CD14-positive monocyte (primary cell): ENCODE results near the gene DCLK3. TPM values are rescaled to one million over a fixed set of nuclear protein-coding genes. Genes with fewer than 3 reads are reported as not detected.

Experiments used
- DNase-seq, 3 donors: peaks; one replicate each; pipeline ENCODE4 v3.0.0-alpha.2; 2011 to 2022
- H2AFZ ChIP-seq: 2 replicates; pipeline ENCODE4 v1.6.0; 2012; ENCODE audit warnings: mild to moderate bottlenecking, low read depth, low read length, inconsistent platforms; ENCODE audit not compliant: insufficient read depth, poor library complexity, severe bottlenecking
- H3K27ac ChIP-seq, 2 donors: 1 replicate in 1 of 2; 2 replicates in 1 of 2; pipeline ENCODE4 v1.5.1; 2012 to 2013; ENCODE audit warnings: low read length in 2 of 2, control low read depth in 1 of 2, inconsistent platforms in 1 of 2, low read depth in 1 of 2, mild to moderate bottlenecking in 1 of 2
- H3K27me3 ChIP-seq, 2 donors: one replicate each; pipeline versions ENCODE4 v1.6.0 to v1.6.1; 2011 to 2013; ENCODE audit warnings: low read length in 2 of 2; ENCODE audit not compliant: control insufficient read depth in 2 of 2, insufficient read depth in 2 of 2
- H3K36me3 ChIP-seq, 2 donors: replicated peaks in 1 of 2; 1 replicate in 1 of 2; 2 replicates in 1 of 2; pipeline versions ENCODE4 v1.5.1 to v1.6.1; 2012 to 2013; ENCODE audit warnings: low read length in 2 of 2, control low read depth in 1 of 2, inconsistent platforms in 1 of 2, mild to moderate bottlenecking in 1 of 2; ENCODE audit not compliant: insufficient read depth in 2 of 2, control insufficient read depth in 1 of 2
- H3K4me1 ChIP-seq, 2 donors: 1 replicate in 1 of 2; 2 replicates in 1 of 2; pipeline versions ENCODE4 v1.5.1 to v1.6.1; 2012 to 2013; ENCODE audit warnings: low read length in 2 of 2, control low read depth in 1 of 2, inconsistent platforms in 1 of 2, mild to moderate bottlenecking in 1 of 2, moderate library complexity in 1 of 2; ENCODE audit not compliant: insufficient read depth in 2 of 2, control insufficient read depth in 1 of 2
- H3K4me2 ChIP-seq: replicated peaks from 2 replicates; pipeline ENCODE3; 2012; ENCODE audit warnings: low read length, moderate library complexity, mild to moderate bottlenecking; ENCODE audit not compliant: poor library complexity, severe bottlenecking; ENCODE audit errors: extremely low read depth
- H3K4me3 ChIP-seq, 3 experiments: fragments of 200-600 bp in 1 of 3; sonication (generic) in 1 of 3; replicated peaks in 1 of 3; 1 replicate in 2 of 3; 2 replicates in 1 of 3; pipeline ENCODE4 v1.5.1; 2011 to 2013; ENCODE audit warnings: low read length in 3 of 3, mild to moderate bottlenecking in 3 of 3, control low read depth in 2 of 3, low read depth in 2 of 3, inconsistent platforms in 1 of 3, moderate library complexity in 1 of 3
- H3K79me2 ChIP-seq: 2 replicates; pipeline ENCODE4 v1.6.0; 2012; ENCODE audit warnings: mild to moderate bottlenecking, control low read depth, inconsistent platforms, low read length, moderate library complexity; ENCODE audit not compliant: insufficient read depth
- H3K9ac ChIP-seq: 2 replicates; pipeline ENCODE4 v1.6.0; 2017; ENCODE audit warnings: low read length, mild to moderate bottlenecking; ENCODE audit not compliant: insufficient read depth, poor library complexity, severe bottlenecking
- H3K9me3 ChIP-seq, 2 donors: replicated peaks in 1 of 2; 1 replicate in 1 of 2; 2 replicates in 1 of 2; pipeline versions ENCODE4 v1.5.1 to v1.6.1; 2012 to 2013; ENCODE audit warnings: low read length in 2 of 2, control low read depth in 1 of 2; ENCODE audit not compliant: control insufficient read depth in 1 of 2, insufficient read depth in 1 of 2
- H4K20me1 ChIP-seq: 2 replicates; pipeline ENCODE4 v1.6.0; 2012; ENCODE audit warnings: mild to moderate bottlenecking, low read length, control low read depth, moderate library complexity; ENCODE audit not compliant: insufficient read depth
- H3K27ac Mint-ChIP-seq, 7 donors: one replicate each; pipeline ENCODE4 v1.8.0; 2020; ENCODE audit warnings: mild to moderate bottlenecking in 7 of 7, mixed read lengths in 7 of 7, moderate library complexity in 6 of 7, inconsistent platforms in 2 of 7
- H3K27me3 Mint-ChIP-seq, 3 donors: one replicate each; pipeline ENCODE4 v1.8.0; 2021 to 2022; ENCODE audit warnings: low read depth in 3 of 3, mild to moderate bottlenecking in 3 of 3, mixed read lengths in 3 of 3, moderate library complexity in 3 of 3, inconsistent platforms in 1 of 3
- H3K36me3 Mint-ChIP-seq, 2 donors: one replicate each; pipeline ENCODE4 v1.8.0; 2020; ENCODE audit warnings: mixed read lengths in 2 of 2, inconsistent platforms in 1 of 2, mild to moderate bottlenecking in 1 of 2
- H3K4me1 Mint-ChIP-seq: one replicate; pipeline ENCODE4 v1.8.0; 2020; ENCODE audit warnings: mild to moderate bottlenecking, mixed read lengths
- H3K4me3 Mint-ChIP-seq, 2 donors: one replicate each; pipeline ENCODE4 v1.8.0; 2020; ENCODE audit warnings: mild to moderate bottlenecking in 2 of 2, mixed read lengths in 2 of 2, moderate library complexity in 1 of 2
- H3K9me3 Mint-ChIP-seq, 7 donors: one replicate each; pipeline ENCODE4 v1.8.0; 2020 to 2022; ENCODE audit warnings: mixed read lengths in 7 of 7, mild to moderate bottlenecking in 6 of 7, moderate library complexity in 6 of 7, inconsistent platforms in 2 of 7
- CTCF ChIP-seq: fragments of 200-600 bp; IDR thresholded peaks from one replicate; pipeline ENCODE4 v1.8.0; 2022; ENCODE audit warnings: antibody characterized with exemption, mild to moderate bottlenecking
- WGBS: methylation state at CpG from one replicate; pipeline ENCODE4 v1.1.5; 2013; ENCODE audit warnings: missing lambda C conversion rate; ENCODE audit not compliant: insufficient coverage; 5-methylcytosine and 5-hydroxymethylcytosine counted together
- intact Hi-C, 2 donors: fragments of 100-400 bp; cut with micrococcal nuclease; formaldehyde crosslinking; loops; one replicate each; pipeline versions ENCODE4 v1.15.0 to v1.15.1; 2023
- polyA plus RNA-seq, 3 donors: library from polyadenylated mRNA; depleted of rRNA in 1 of 3; unstranded in 2 of 3; stranded (reverse) in 1 of 3; fragments of 300-500 nt in 2 of 3; fragments of >200 nt in 1 of 3; fragmentation: Illumina TruSeq in 2 of 3; gene quantifications; 1 replicate in 2 of 3; 2 replicates in 1 of 3; pipeline ENCODE4 v1.2.3, GENCODE V29; 2012 to 2021

Gene DCLK3
- polyA plus RNA-seq, 3 donors, result not detected

- Histone ChIP-seq H3K4me3 (no peak overlapping the region), H3K9ac (no peak overlapping the region), H3K36me3 (no peaks in the 10 kb centered on the region), H3K27ac (no peak overlapping the region), H2AFZ (no peak overlapping the region), H4K20me1 (no peaks in the 10 kb centered on the region), H3K9me3 (no peaks in the 10 kb centered on the region), H3K4me1 (no peaks in the 10 kb centered on the region), H3K4me2 (no peak overlapping the region), H3K27me3 (no peaks in the 10 kb centered on the region), H3K79me2 (no peaks in the 10 kb centered on the region)
- Mint-ChIP-seq H3K27me3 (peaks cover 1 to 6% (median 2%) of the 10 kb centered on the region in 3 donors), H3K4me1 (no peaks in the 10 kb centered on the region), H3K27ac (no peak overlapping the region), H3K36me3 (no peaks in the 10 kb centered on the region), H3K4me3 (no peak overlapping the region), H3K9me3 (peaks cover 0 to 2% (median 2%) of the 10 kb centered on the region in 7 donors)
- 91% methylated on average over 2 of the region's 3 CpGs for WGBS
- intact Hi-C loops, result no loop called here
- no peak for DNase-seq
- TF ChIP-seq CTCF, result no peak
Measured at GRCh38 chr3:36698314-36698713, 66.0 kb downstream of the DCLK3 start.

DNA sequence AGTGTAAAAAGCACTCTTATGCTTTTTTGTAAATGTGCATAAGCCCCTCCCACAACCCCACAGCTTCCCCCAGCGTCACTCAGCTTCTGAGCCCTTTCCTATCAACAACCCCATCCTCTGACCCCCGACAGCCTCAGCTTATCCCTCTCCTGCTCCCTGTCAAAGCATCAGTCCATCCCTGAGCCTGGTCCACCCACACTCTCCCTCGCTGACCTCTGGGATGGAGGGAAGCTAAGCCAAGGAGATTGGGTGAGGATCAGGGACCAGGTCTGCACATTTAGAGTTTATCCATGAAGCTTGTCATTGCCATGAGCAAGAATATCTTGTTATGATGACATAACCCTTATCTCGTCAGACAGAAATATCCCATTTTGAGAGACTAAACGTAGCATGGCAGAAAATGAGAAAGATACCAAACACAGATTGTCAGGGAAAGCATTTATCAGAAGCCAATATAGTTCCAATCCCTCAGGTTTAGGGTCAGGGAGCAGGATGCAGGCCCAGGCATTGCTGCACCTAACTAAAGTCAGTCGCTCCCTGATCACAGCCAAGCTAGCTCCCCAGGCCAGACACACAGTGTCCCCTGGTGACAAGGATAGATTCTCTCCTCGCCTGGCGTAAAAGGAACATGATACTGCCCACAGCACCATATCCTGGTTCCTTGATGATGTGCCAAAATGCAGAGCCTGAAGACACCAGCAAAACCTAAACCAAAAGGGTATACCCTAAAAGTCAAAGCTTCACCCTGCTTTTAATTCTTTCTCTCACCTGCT lies 66.9 kb downstream of the DCLK3 start:
- peaks cover 0 to 5% (median 0%) of the 10 kb centered on the region in 7 donors for H3K9me3 Mint-ChIP-seq
- peak overlapping the region in 1 of 7 donors; percentile 8 for H3K27ac Mint-ChIP-seq
- no peaks in the 10 kb centered on the region for H3K36me3 Mint-ChIP-seq
- no peak for DNase-seq
- TF ChIP-seq CTCF, result no peak
- Histone ChIP-seq H2AFZ (no peak overlapping the region), H4K20me1 (no peaks in the 10 kb centered on the region), H3K9ac (no peak overlapping the region), H3K4me1 (no peaks in the 10 kb centered on the region), H3K4me2 (no peak overlapping the region), H3K9me3 (no peaks in the 10 kb centered on the region), H3K27me3 (no peaks in the 10 kb centered on the region), H3K4me3 (no peak overlapping the region), H3K36me3 (no peaks in the 10 kb centered on the region), H3K27ac (no peak overlapping the region), H3K79me2 (no peaks in the 10 kb centered on the region)
- 76% methylated on average over 6 of the region's 8 CpGs for WGBS
- intact Hi-C loops, result no loop called here
- H3K27me3 Mint-ChIP-seq, result peaks cover 1 to 7% (median 1%) of the 10 kb centered on the region in 3 donors
- no peaks in the 10 kb centered on the region for H3K4me1 Mint-ChIP-seq
- no peak overlapping the region for H3K4me3 Mint-ChIP-seq
